Measurements from ENCODE around the gene WDR43. TPM values are rescaled to one million over a fixed set of nuclear protein-coding genes. Genes with fewer than 3 reads are reported as not detected.
A peak's percentile ranks its signal among the peaks of the same experiment; 100 is the strongest.

WDR43 gene
- total RNA-seq, 4 donors from 2014 or later: 25.3 to 43.7 (median 30.4) TPM

DNA sequence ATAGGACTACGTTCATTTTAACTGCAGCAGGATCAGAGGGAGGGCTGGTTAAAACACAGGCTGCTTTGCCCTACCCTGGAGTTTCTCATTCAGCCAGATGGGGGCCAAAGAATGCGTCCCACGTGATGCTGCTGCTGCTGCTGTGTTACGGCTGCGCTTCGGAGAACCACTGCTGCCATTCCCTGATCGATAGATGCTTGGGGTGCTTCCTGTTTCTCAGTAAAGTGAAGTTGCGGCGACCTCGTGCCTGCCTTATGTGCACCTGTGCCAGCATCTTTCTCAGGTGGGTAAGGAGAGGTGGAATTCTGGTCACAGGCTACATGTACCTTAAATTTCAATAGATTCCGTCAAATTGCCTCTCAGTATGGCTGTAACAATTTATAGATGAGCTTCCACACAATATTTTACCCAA lies 62.0 kb downstream of the WDR43 start:
- H3K36me3 ChIP-seq: no peaks in the 10 kb centered on the region
- DNase-seq: peak in 1 of 2 donors; percentile 28
- 27 to 48% methylated on average over 11 of the region's 11 CpGs for WGBS, 2 donors
- no peak overlapping the region for H3K27ac ChIP-seq
- peaks cover 0 to 3% of the 10 kb centered on the region in 2 donors for H3K4me1 ChIP-seq
- no peak overlapping the region for H3K4me3 ChIP-seq (replicated peaks in 1 of 3)
- TF ChIP-seq, protein P1, sequence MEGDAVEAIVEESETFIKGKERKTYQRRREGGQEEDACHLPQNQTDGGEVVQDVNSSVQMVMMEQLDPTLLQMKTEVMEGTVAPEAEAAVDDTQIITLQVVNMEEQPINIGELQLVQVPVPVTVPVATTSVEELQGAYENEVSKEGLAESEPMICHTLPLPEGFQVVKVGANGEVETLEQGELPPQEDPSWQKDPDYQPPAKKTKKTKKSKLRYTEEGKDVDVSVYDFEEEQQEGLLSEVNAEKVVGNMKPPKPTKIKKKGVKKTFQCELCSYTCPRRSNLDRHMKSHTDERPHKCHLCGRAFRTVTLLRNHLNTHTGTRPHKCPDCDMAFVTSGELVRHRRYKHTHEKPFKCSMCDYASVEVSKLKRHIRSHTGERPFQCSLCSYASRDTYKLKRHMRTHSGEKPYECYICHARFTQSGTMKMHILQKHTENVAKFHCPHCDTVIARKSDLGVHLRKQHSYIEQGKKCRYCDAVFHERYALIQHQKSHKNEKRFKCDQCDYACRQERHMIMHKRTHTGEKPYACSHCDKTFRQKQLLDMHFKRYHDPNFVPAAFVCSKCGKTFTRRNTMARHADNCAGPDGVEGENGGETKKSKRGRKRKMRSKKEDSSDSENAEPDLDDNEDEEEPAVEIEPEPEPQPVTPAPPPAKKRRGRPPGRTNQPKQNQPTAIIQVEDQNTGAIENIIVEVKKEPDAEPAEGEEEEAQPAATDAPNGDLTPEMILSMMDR (IDR thresholded peaks at IDR 0.05): no peak
- TF ChIP-seq POLR2A (IDR thresholded peaks at IDR 0.05): no peak
- H3K9me3 ChIP-seq: no peaks in the 10 kb centered on the region
- intact Hi-C loops (cut with DNase I): loop anchor here (10.0 kb wide), 1 partner anchor 1118 kb away; no protein-coding TSS in a partner anchor
- H3K27me3 ChIP-seq: no peaks in the 10 kb centered on the region

DNA sequence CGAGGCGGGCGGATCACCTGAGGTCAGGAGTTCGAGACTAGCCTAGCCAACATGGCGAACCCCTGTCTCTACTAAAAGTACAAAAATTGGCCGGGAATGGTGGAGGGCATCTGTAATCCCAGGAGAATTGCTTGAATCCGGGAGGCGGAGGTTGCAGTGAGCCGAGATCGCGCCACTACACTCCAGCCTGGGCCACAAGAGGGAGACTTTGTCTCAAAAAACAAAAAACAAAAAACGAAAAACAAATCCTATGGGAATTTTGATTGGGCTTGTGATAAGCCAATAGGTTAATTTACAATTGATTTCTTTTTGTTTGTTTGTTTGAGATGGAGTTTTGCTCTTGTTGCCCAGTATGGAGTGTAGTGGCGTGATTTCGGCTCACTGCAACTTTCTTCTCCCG lies 62.4 kb downstream of the WDR43 start:
- no peaks in the 10 kb centered on the region for H3K36me3 ChIP-seq
- no peaks in the 10 kb centered on the region for H3K27me3 ChIP-seq
- no peaks in the 10 kb centered on the region for H3K9me3 ChIP-seq
- DNase-seq: peak in 1 of 2 donors; percentile 30
- no peak overlapping the region for H3K27ac ChIP-seq
- intact Hi-C loops (cut with DNase I): loop anchor here (10.0 kb wide), 1 partner anchor 1118 kb away; no protein-coding TSS in a partner anchor
- WGBS, 2 donors: 51 to 77% methylated on average over 15 of the region's 15 CpGs
- H3K4me3 ChIP-seq (replicated peaks in 1 of 3): no peak overlapping the region
- H3K4me1 ChIP-seq: peaks cover 0 to 3% of the 10 kb centered on the region in 2 donors
- TF ChIP-seq, protein P1 (IDR thresholded peaks at IDR 0.05): peak in 2 of 6 experiments; percentile 59 to 62
- TF ChIP-seq POLR2A (IDR thresholded peaks at IDR 0.05): no peak

DNA sequence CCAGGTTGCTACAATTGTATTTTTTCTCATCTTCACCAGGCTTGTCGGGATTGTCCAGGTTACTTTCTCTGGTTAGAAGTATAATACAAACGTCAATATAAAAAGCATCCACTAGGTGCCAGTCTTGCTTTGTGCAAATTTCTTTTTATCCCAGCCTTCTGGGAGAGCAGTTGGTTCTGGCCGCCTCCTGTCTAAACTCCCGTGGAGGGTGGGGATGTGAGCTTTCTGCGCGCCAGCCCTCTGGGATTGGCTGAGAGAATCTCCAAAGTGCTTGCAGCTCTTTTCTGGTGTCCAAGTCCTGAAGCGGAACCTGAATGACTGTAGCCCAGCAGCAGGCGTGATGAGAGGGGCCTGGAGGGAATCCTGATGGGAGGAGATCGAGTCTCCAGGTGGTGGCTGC lies 64.2 kb downstream of the WDR43 start:
- WGBS, 2 donors: 6 to 14% methylated on average over 9 of the region's 9 CpGs
- DNase-seq: peak; percentile 75 to 77
- TF ChIP-seq, protein P1 (IDR thresholded peaks at IDR 0.05): peak in 5 of 6 experiments; percentile 12 to 85 (median 71)
- TF ChIP-seq POLR2A (IDR thresholded peaks at IDR 0.05): no peak
- peaks cover 0 to 3% of the 10 kb centered on the region in 2 donors for H3K4me1 ChIP-seq
- no peaks in the 10 kb centered on the region for H3K36me3 ChIP-seq
- intact Hi-C loops (cut with DNase I): loop anchor here (2.0 to 10.0 kb wide), 2 partner anchors 236 to 1116 kb away; no protein-coding TSS in a partner anchor
- no peak overlapping the region for H3K27ac ChIP-seq
- H3K4me3 ChIP-seq (replicated peaks in 1 of 3): no peak overlapping the region
- no peaks in the 10 kb centered on the region for H3K9me3 ChIP-seq
- H3K27me3 ChIP-seq: no peaks in the 10 kb centered on the region

DNA sequence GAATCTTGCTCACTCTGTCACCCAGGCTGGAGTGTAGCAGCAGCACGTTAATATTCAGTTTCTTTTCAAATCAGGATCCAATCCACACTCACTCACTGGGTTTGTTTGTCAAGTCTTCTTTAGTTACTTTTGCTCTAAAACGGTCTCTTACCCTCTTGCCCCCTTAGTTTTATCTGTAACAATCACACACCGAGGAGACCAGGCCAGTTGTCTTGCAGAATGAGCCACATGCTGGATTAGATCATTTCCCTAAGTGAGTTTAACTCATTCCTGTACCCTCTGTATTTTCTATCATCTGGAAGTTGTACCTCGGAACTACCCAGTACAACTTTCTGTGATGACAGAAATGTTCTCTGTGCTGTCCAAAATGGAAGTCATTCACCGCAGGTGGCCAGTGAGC lies 65.9 kb downstream of the WDR43 start:
- Histone ChIP-seq H3K36me3 (no peaks in the 10 kb centered on the region), H3K27ac (no peak overlapping the region), H3K9me3 (no peaks in the 10 kb centered on the region), H3K27me3 (no peaks in the 10 kb centered on the region), H3K4me3 (replicated peaks in 1 of 3) (no peak overlapping the region), H3K4me1 (peaks cover 0 to 3% of the 10 kb centered on the region in 2 donors)
- intact Hi-C loops (cut with DNase I): no loop called here
- 54 to 60% methylated on average over 5 of the region's 5 CpGs for WGBS, 2 donors
- no peak for DNase-seq
- TF ChIP-seq, protein P1 (IDR thresholded peaks at IDR 0.05): no peak
- no peak for TF ChIP-seq POLR2A (IDR thresholded peaks at IDR 0.05)

DNA sequence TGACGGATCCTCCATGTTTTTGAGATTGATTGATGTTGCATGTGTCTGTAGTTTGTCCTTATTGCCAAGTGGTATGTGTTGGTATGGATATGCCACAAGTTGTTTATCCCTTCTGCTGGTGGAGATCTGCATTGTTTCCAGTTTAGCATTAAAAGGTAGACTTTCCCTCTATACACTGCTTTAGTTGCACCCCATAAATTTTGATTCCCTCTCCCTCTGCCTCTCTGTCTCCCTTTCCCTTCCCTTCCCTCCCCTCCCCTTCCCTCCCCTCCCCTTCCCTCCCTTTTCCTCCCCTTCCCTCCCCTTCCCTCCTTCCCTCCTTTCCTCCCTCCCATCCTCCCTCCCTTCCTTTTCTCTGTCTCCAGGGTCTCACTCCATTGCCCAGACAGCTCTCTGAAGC lies 68.0 kb downstream of the WDR43 start:
- no peaks in the 10 kb centered on the region for H3K36me3 ChIP-seq
- no peaks in the 10 kb centered on the region for H3K9me3 ChIP-seq
- no peak overlapping the region for H3K4me3 ChIP-seq (replicated peaks in 1 of 3)
- H3K27me3 ChIP-seq: no peaks in the 10 kb centered on the region
- no peak for DNase-seq
- peaks cover 0 to 3% of the 10 kb centered on the region in 2 donors for H3K4me1 ChIP-seq
- TF ChIP-seq POLR2A (IDR thresholded peaks at IDR 0.05): no peak
- TF ChIP-seq, protein P1 (IDR thresholded peaks at IDR 0.05): no peak
- intact Hi-C loops (cut with DNase I): no loop called here
- H3K27ac ChIP-seq: no peak overlapping the region
- WGBS, 2 donors: 95 to 100% methylated on average over 1 of the region's 1 CpG

Data from thyroid gland (tissue), 4 donors.